HG03064 (cell line): Measurements from ENCODE around the gene EXPH5.
A peak's percentile ranks its signal among the peaks of the same experiment; 100 is the strongest.
"Not testable (repeated sequence)": the region's sequence is repeated elsewhere in the genome, so short reads cannot be mapped to it uniquely, and the experiment has no call there.

ENCODE experiments used
- ATAC-seq: cut with Tn5 transposase; IDR thresholded peaks from one replicate; pipeline ENCODE4 v1.9.1; 2021; ENCODE audit warnings: low read depth; ENCODE audit not compliant: unreplicated experiment

The EXPH5 gene

DNA sequence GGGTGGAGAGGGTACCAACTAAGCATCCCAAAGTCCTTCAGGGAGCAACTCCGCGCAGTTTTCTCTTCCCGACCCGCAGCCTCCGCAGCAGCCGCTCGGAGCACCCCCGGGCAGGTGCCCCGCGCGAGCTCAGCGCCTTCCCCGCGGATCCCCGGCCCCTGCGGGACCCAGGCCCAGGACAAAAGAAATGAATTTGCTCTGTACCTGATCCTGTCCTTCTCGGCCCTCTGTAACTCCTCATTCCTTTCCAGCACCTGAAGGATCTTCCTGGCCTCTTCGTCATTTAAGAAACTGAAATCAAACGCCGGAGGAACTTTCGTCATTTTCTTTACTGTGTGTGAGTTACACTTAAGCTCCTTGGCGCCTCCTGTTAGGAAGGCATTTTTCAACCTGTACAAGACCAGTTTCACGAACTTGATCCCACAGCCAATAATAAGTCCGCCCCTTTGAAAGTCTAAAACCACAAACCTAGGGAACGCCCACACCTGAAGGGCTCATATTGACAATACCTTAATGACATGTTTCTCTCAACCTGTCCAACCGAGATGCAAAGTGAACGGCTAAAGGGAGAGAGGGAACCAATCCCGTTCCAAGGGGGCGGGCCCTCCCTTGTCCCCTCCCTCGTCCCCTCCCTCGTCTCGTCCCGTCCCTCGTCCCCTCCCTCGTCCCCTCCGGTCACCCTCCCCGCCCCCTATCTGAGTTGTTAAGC, at the start of gene EXPH5:
Gene EXPH5 (minus strand): TSS at position 555 of the 709 bp plus-strand sequence. CDS start 232 bp downstream, at position 323.
- peak; percentile 82 for ATAC-seq

DNA sequence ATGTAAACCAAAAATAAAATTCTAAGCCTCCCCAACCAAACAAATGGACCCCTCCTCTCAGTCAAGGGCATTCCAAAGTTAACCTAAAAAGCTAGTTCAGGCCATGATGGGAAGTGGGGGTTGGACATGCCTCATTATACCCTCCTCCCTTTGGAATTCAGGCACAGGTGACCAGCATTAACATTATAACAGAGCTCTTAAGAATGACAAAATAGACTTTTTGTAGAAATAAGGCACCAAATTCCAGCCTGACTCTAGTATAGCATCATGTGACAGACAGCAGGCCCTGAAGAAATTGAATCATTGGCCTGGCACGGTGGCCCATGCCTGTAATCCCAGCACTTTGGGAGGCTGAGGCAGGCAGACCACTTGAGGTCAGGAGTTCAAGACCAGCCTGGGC, 48.2 kb upstream of the EXPH5 start:
- ATAC-seq: not testable (repeated sequence)

DNA sequence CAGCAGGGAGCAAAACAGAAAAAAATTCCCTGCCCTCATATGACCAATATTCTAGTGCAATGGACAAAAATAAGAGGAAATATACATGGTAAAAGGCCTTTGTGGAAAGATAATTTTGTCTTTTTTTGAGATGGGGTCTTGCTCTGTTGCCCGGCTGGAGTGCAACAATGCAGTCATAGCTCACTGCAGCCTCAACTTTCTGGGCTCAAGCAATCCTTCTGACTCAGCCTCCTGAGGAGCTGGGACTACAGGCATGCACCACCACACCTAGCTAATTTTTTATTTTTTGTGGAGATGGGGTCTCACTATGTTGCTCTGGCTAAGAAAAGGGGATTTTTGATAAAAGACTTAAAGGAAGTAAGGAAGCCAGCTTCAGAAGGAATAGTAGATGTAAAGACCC, 45.6 kb upstream of the EXPH5 start:
- no peak for ATAC-seq

DNA sequence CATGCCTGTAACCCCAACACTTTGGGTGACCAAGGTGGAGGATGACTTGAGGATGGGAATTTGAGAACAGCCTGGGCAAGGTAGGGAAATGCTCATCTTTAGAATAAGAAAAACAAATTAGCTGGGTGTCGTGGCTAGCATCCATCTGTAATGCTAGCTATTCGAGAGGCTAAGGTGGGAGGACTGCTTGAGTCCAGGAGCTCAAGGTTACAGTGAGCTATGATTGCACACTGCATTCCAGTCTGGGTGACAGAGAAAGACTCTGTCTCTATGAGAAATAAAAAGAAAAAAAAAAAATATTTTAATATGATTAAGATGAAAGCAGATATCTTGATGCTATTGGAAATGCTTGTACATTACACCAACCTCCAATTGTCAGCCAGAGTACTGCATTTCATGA, 42.7 kb upstream of the EXPH5 start:
- ATAC-seq: no peak

DNA sequence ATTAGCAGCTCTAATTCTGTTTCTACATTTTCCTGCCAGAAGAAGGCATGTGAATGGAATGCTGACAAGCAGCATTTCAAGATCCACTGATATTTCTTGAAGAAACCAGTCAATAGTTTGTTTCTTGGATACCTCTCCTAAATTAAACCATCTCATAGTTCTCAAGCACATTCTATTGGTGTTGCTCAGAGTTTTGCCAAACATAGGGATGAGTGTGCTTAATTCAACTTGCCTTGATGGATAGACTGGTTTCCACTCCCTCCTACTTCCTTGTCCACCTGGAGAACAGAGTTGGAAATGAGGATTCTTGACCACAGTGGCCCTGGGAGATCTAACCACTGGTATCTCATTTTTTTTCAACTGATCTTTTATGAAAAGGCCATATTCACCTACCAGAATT, 41.5 kb upstream of the EXPH5 start:
- no peak for ATAC-seq

GRCh38 chr11:108632041-108632704, 38.6 kb upstream of the EXPH5 start:
- ATAC-seq: no peak

DNA sequence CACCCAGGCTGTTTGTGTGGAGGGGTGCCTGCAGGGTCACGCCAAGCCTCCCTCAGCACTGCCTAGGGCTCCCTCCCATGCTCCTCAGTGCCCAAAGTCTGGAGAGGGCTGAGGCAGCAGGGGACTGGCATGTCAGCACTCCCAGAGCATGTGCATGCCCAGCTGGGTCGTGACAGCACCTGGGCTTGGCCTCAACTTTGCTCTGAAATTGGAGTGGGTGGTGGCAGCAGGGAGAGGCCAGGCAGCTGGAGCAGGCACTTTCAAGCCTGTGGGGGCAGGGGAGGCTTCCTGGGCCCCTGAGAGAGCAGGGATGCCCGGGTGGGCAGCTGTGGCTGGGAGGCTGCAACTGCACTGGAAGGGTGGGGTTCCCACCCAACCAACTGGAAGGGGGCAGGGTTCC, 35.7 kb upstream of the EXPH5 start:
- no peak for ATAC-seq

- ATAC-seq: no peak
Observed at GRCh38 chr11:108628812-108629211, 35.2 kb upstream of the EXPH5 start.

- ATAC-seq: no peak
Observed at GRCh38 chr11:108628326-108628725, 34.8 kb upstream of the EXPH5 start.

DNA sequence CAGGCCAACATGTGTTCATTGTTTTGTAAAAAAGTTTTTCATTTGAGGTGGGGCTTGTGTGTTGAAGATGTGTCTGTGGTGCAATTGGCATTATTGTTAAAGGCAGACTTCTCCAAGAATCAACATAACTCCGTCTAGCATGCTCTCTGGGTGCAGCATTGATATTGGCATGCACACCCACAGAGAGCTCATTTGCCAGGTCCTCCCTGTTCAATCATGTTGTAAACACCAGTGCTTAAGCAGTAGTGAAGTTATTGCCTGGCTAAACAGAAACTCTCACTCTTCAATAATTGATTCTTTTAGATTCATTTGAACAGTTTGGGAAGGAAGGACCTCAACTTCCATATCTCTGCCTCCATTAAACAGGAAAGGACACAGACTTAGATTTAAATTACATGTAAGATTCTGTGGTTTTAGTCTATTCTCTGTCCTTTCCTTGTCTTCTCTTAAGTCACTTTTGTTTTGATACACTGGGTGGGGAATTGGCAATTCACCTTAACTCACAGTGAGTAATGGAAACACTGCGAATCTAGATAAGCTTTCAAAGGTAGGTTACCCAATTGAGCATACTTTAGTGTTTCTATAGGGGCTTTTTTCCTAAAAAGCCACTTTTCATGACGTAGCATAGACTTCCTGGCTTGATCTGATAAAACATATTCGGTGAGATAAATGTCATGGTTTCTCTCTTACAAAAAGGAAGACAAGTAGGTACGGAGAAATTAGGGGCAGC, 30.8 kb upstream of the EXPH5 start:
- ATAC-seq: no peak

- no peak for ATAC-seq
Observed at GRCh38 chr11:108622341-108622740, 28.8 kb upstream of the EXPH5 start.

GRCh38 chr11:108620958-108621772, 27.6 kb upstream of the EXPH5 start:
- peak; percentile 86 for ATAC-seq

- no peak for ATAC-seq
Observed at GRCh38 chr11:108618529-108618928, 25.0 kb upstream of the EXPH5 start.

- ATAC-seq: no peak
Observed at GRCh38 chr11:108617055-108617454, 23.5 kb upstream of the EXPH5 start.

GRCh38 chr11:108616549-108616948, 23.0 kb upstream of the EXPH5 start:
- ATAC-seq: no peak

GRCh38 chr11:108614086-108614485, 20.5 kb upstream of the EXPH5 start:
- no peak for ATAC-seq

- no peak for ATAC-seq
Observed at GRCh38 chr11:108609682-108610081, 16.1 kb upstream of the EXPH5 start.

- no peak for ATAC-seq
Observed at GRCh38 chr11:108608548-108608947, 15.0 kb upstream of the EXPH5 start.

DNA sequence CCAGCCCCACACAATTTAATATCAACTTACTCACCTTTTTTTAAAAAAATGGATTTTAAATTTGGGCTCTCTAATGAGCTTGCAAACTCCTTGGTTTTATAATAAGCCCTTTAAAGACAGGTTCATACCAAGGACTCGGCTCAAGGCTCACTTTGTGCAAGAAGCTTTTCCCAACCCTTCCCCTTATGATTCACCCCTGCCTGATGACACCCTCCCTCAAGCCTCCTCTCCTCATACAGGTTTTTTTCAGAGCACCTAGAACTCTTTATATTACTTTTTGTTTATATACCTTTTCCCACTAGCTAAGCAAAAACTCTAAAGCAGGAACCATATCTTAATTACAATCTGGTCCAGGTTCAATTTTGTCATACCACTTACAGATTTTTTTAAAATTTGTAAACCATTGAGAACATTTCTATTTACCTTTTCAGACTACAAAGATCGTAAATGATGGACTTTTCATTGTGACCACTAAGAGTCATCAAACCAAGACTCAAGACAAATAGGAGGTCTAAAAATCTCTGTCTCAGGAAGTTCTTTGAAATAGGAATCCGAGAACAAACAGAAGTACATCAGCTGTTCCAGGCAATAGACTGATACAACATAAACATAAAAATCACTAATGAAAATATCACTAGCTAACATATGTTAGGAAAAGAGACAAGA, 13.1 kb upstream of the EXPH5 start:
- ATAC-seq: no peak

GRCh38 chr11:108606070-108606469, 12.5 kb upstream of the EXPH5 start:
- no peak for ATAC-seq
